PFSK-1 (cell line): ENCODE data around the gene HIPK1.

Source experiments
- POLR2AphosphoS5 ChIP-seq: IDR thresholded peaks from 2 replicates; pipeline ENCODE4 v1.6.1; 2012; ENCODE audit warnings: low read depth, mild to moderate bottlenecking, control low read depth, low read length, moderate library complexity
- TAF1 ChIP-seq: IDR thresholded peaks from 2 replicates; pipeline ENCODE4 v1.6.1; 2012; ENCODE audit warnings: low read length, control low read depth, borderline replicate concordance; ENCODE audit not compliant: insufficient read depth

- TF ChIP-seq TAF1 = no peak
- TF ChIP-seq POLR2AphosphoS5 = no peak
Observed at GRCh38 chr1:114024049-114024448, 94.9 kb downstream of the HIPK1 start.
